Fibroblast of gingiva (primary cell): ENCODE data around the gene TSFM.

Source experiments
- DNase-seq: peaks from one replicate; pipeline ENCODE4 v3.0.0-alpha.2; 2011; ENCODE audit warnings: low read depth

The TSFM gene

GRCh38 chr12:57746025-57746424 lies 36.6 kb upstream of the TSFM start:
- no peak for DNase-seq

- DNase-seq: no peak
Measured at GRCh38 chr12:57749061-57749460, 33.5 kb upstream of the TSFM start.

- no peak for DNase-seq
Measured at GRCh38 chr12:57750561-57751431, 31.8 kb upstream of the TSFM start.

- no peak for DNase-seq
Measured at GRCh38 chr12:57751432-57751787, 31.2 kb upstream of the TSFM start.

GRCh38 chr12:57751788-57752667 lies 30.6 kb upstream of the TSFM start, which contains the start of gene CDK4:
CDK4 (minus strand) TSS chr12:57752310; CDS start chr12:57751717, 593 bp downstream.
- DNase-seq: peak; percentile 100

- DNase-seq: no peak
Measured at GRCh38 chr12:57752668-57753000, 30.0 kb upstream of the TSFM start.

- no peak for DNase-seq
Measured at GRCh38 chr12:57753756-57754337, 28.7 kb upstream of the TSFM start.

- DNase-seq: no peak
Measured at GRCh38 chr12:57754411-57755193, 28.0 kb upstream of the TSFM start, which contains the start of gene MARCHF9. MARCHF9 (plus strand) TSS chr12:57755103; CDS start chr12:57755529, 426 bp downstream.

- no peak for DNase-seq
Measured at GRCh38 chr12:57755194-57755453, 27.5 kb upstream of the TSFM start.

GRCh38 chr12:57755454-57756372 lies 26.9 kb upstream of the TSFM start:
- no peak for DNase-seq

- no peak for DNase-seq
Measured at GRCh38 chr12:57756406-57757341, 25.9 kb upstream of the TSFM start.

- no peak for DNase-seq
Measured at GRCh38 chr12:57757771-57758170, 24.8 kb upstream of the TSFM start.

GRCh38 chr12:57758552-57759359 lies 23.8 kb upstream of the TSFM start:
- no peak for DNase-seq

GRCh38 chr12:57759360-57759980 lies 23.1 kb upstream of the TSFM start:
- DNase-seq: no peak

- no peak for DNase-seq
Measured at GRCh38 chr12:57760347-57760982, 22.1 kb upstream of the TSFM start.

GRCh38 chr12:57761391-57761998 lies 21.1 kb upstream of the TSFM start:
- DNase-seq: no peak

- DNase-seq: no peak
Measured at GRCh38 chr12:57762463-57762862, 20.1 kb upstream of the TSFM start.
